ENCODE results near the gene TUT4. TPM values are rescaled to one million over a fixed set of nuclear protein-coding genes. Genes with fewer than 3 reads are reported as not detected.

TUT4 gene
- total RNA-seq, 1 donor from 2014 or later: 17.6 TPM

DNA sequence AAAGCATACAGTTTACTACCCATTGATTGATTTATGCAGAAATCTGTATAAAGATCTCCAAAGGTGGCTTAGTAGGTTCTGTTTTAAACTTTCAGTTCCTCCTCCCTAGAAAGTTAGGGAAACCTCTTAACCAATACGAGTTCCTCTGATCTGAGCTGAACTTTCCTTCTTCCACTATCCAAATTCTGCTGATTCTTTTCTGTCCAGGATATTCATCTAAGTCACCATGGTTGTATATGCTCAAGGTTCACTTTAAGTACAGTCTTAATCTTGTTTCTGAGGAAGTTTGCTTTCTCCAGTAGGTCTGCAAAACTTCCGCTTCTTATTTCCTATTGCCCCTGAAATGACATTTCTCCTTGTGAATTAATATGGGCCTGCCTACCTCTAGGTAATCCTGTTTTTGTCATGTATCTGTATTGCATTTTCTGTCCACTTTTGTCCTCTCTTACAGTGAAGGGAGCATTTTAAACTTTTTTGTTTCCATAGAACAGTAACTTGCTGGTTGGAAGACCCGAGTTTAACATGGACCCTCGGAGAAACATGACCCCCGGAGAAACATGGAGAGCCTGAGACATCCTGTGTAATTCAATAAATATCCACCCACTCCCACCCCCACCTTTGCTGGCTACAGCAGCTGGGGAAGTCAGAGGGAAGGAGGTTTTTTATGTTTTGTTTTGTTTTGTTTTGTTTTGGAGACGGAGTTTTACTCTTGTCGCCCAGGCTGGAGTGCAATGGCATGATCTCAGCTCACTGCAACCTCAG lies 16.7 kb upstream of the TUT4 start:
- TF ChIP-seq, protein P1, sequence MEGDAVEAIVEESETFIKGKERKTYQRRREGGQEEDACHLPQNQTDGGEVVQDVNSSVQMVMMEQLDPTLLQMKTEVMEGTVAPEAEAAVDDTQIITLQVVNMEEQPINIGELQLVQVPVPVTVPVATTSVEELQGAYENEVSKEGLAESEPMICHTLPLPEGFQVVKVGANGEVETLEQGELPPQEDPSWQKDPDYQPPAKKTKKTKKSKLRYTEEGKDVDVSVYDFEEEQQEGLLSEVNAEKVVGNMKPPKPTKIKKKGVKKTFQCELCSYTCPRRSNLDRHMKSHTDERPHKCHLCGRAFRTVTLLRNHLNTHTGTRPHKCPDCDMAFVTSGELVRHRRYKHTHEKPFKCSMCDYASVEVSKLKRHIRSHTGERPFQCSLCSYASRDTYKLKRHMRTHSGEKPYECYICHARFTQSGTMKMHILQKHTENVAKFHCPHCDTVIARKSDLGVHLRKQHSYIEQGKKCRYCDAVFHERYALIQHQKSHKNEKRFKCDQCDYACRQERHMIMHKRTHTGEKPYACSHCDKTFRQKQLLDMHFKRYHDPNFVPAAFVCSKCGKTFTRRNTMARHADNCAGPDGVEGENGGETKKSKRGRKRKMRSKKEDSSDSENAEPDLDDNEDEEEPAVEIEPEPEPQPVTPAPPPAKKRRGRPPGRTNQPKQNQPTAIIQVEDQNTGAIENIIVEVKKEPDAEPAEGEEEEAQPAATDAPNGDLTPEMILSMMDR (IDR thresholded peaks at IDR 0.05; ENCODE audit: insufficient read depth, low read length, severe bottlenecking): no peak
- Histone ChIP-seq H3K4me3 (ENCODE audit: low read depth, low read length) (no peak overlapping the region), H3K36me3 (ENCODE audit: control insufficient read depth, insufficient read depth, low read length) (no peaks in the 10 kb centered on the region), H3K27me3 (ENCODE audit: control insufficient read depth, insufficient read depth, low read length) (no peaks in the 10 kb centered on the region)
- FAIRE-seq (no peak), DNase-seq (ENCODE audit: low read depth) (no peak)

DNA sequence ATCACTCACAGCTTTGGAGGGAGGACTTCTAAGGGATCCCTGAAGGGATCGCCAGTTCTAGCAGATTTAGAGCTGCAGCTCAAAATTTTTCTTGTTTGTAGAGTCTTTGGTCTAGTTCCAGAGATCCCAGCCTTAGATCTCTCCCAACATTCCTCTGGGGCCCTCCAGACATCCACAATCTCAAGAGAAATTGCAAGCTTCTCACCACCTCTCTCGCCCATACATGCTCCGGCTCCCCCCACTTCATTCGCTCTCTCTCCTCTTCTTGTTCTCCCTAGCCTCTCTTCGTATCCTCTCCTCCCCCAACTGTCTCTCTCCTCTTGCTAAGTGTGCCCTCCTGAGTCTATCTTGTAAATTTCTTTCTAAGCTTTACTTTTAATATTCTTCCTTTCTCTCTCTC lies 15.1 kb upstream of the TUT4 start:
- no peak for FAIRE-seq
- no peak overlapping the region for H3K4me3 ChIP-seq (ENCODE audit: low read depth, low read length)
- TF ChIP-seq, protein P1 (IDR thresholded peaks at IDR 0.05; ENCODE audit: insufficient read depth, low read length, severe bottlenecking): no peak
- no peaks in the 10 kb centered on the region for H3K27me3 ChIP-seq (ENCODE audit: control insufficient read depth, insufficient read depth, low read length)
- DNase-seq (ENCODE audit: low read depth): no peak
- no peaks in the 10 kb centered on the region for H3K36me3 ChIP-seq (ENCODE audit: control insufficient read depth, insufficient read depth, low read length)

DNA sequence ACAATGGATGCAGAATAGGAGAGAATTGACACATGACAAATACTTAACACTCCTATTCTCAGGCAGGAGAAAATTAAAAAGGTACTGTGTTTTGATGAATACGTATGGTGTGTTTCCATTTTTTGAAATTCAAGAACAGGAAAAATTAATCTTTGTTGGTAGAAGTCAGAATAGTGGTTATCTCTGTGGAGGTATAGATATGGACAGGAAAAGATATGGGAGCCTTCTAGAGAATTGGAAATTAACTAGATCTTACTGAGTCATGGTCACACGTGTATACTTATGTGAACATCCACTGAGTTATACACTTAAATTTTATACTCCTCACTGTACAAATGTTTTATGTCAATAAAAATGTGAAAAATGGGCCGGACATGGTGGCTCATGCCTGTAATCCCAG lies 9.9 kb upstream of the TUT4 start:
- no peaks in the 10 kb centered on the region for H3K36me3 ChIP-seq (ENCODE audit: control insufficient read depth, insufficient read depth, low read length)
- H3K4me3 ChIP-seq (ENCODE audit: low read depth, low read length): no peak overlapping the region
- FAIRE-seq (no peak), DNase-seq (ENCODE audit: low read depth) (no peak)
- TF ChIP-seq, protein P1 (IDR thresholded peaks at IDR 0.05; ENCODE audit: insufficient read depth, low read length, severe bottlenecking): no peak
- no peaks in the 10 kb centered on the region for H3K27me3 ChIP-seq (ENCODE audit: control insufficient read depth, insufficient read depth, low read length)

DNA sequence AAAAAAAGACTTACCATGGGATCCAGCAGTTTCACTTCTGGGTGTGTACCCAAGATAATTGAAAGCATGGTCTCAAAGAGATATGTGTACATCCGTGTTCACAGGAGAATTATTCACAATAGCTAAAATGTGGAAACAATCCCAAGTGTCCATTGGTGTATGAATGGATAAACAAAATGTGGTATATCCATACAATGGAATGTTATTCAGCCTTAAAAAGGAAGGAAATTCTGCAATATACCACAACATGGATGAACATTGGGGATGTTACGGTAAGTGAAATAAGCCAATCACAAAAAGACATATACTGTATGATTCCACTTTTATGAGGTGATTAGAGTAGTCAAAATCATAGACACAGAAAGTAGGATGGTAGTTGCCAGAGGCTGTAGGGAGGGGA lies 7.0 kb upstream of the TUT4 start:
- TF ChIP-seq, protein P1 (IDR thresholded peaks at IDR 0.05; ENCODE audit: insufficient read depth, low read length, severe bottlenecking): no peak
- H3K27me3 ChIP-seq (ENCODE audit: control insufficient read depth, insufficient read depth, low read length): no peaks in the 10 kb centered on the region
- DNase-seq (ENCODE audit: low read depth) (no peak), FAIRE-seq (no peak)
- H3K4me3 ChIP-seq (ENCODE audit: low read depth, low read length): no peak overlapping the region
- H3K36me3 ChIP-seq (ENCODE audit: control insufficient read depth, insufficient read depth, low read length): no peaks in the 10 kb centered on the region

DNA sequence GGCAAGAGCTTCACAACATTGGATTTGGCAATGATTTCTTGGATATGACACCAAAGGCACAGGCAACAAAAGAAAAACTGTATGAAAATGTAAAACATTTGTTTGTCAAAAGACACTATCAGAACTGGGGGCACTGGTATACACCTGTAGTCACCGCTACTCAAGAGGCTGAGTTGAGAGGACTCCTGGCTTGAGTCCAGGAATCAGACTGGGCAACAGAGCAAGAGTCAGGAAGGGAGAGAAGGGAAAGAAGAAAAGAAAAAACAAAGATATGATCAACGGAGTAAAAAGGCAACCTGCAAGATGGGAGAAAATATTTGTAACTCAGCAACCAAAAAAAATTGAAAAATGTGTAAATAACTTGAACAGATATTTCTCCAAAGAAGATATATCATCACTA lies 6.0 kb upstream of the TUT4 start:
- Histone ChIP-seq H3K27me3 (ENCODE audit: control insufficient read depth, insufficient read depth, low read length) (no peaks in the 10 kb centered on the region), H3K36me3 (ENCODE audit: control insufficient read depth, insufficient read depth, low read length) (no peaks in the 10 kb centered on the region), H3K4me3 (ENCODE audit: low read depth, low read length) (no peak overlapping the region)
- DNase-seq (ENCODE audit: low read depth) (no peak), FAIRE-seq (no peak)
- TF ChIP-seq, protein P1 (IDR thresholded peaks at IDR 0.05; ENCODE audit: insufficient read depth, low read length, severe bottlenecking): no peak
